Activated CD4-positive, alpha-beta T cell treated with anti-CD3 and anti-CD28 coated beads for 36 hours (primary cell): ENCODE measurements around the gene ERMP1. TPM values are rescaled to one million over a fixed set of nuclear protein-coding genes. Genes with fewer than 3 reads are reported as not detected.
"Not testable (repeated sequence)": the region's sequence is repeated elsewhere in the genome, so short reads cannot be mapped to it uniquely, and the experiment has no call there.

Experiments used
- ATAC-seq: fragments of 200-7000 bp; cut with Tn5 transposase; one replicate; pipeline ENCODE4 v1.10.0; 2021; ENCODE audit warnings: mild to moderate bottlenecking, moderate library complexity
- CTCF ChIA-PET: fragments of 350-600 bp; sonication (Branson Sonifier 250); formaldehyde crosslinking; loops from one replicate; lab custom pipeline; 2021; ENCODE audit warnings: antibody characterized with exemption; lab: Charles Lee
- POLR2A ChIA-PET: fragments of 350-600 bp; sonication (Branson Sonifier 250); formaldehyde crosslinking; loops from one replicate; lab custom pipeline; 2021; ENCODE audit warnings: antibody characterized with exemption, inconsistent platforms; lab: Charles Lee
- DNase-seq: peaks from one replicate; pipeline ENCODE4 v3.0.0-alpha.2; 2020
- H3K27ac Mint-ChIP-seq: one replicate; pipeline ENCODE4 v1.8.0; 2021; ENCODE audit warnings: mixed read lengths
- H3K27me3 Mint-ChIP-seq: one replicate; pipeline ENCODE4 v1.8.0; 2021; ENCODE audit warnings: mixed read lengths
- H3K36me3 Mint-ChIP-seq: one replicate; pipeline ENCODE4 v1.8.0; 2021; ENCODE audit warnings: low read depth, mixed read lengths
- H3K4me1 Mint-ChIP-seq: one replicate; pipeline ENCODE4 v1.8.0; 2021; ENCODE audit warnings: mixed read lengths
- H3K4me3 Mint-ChIP-seq: one replicate; pipeline ENCODE4 v1.8.0; 2021; ENCODE audit warnings: mild to moderate bottlenecking, moderate library complexity, mixed read lengths
- H3K9me3 Mint-ChIP-seq: one replicate; pipeline ENCODE4 v1.8.0; 2021; ENCODE audit warnings: low read depth, mixed read lengths
- intact Hi-C, 2 experiments: fragments of 100-400 bp; cut with DNase I in 1 of 2; cut with micrococcal nuclease in 1 of 2; formaldehyde crosslinking; loops; one replicate each; pipeline versions ENCODE4 v1.14.2 to v1.15.1; 2022 to 2024; cut with DNase I, micrococcal nuclease
- total RNA-seq, 2 experiments: library from RNA; stranded (reverse); gene quantifications; one replicate each; pipeline ENCODE4 v1.2.3, GENCODE V29; 2021

ERMP1 gene
- total RNA-seq, 2 experiments from 2014 or later = 13.3 to 13.9 TPM

GRCh38 chr9:5783420-5783819 lies 49.5 kb downstream of the ERMP1 start:
- H3K27ac Mint-ChIP-seq, H3K27me3 Mint-ChIP-seq, CTCF ChIA-PET, H3K4me3 Mint-ChIP-seq, intact Hi-C loops, DNase-seq, ATAC-seq: not testable (repeated sequence)
- Mint-ChIP-seq H3K9me3 (peaks cover 26% of the 10 kb centered on the region), H3K36me3 (peaks cover 85% of the 10 kb centered on the region), H3K4me1 (peaks cover 29% of the 10 kb centered on the region)
- POLR2A ChIA-PET = interaction anchor here (0.6 kb wide), 1 partner anchor 62 kb away, joined by 3 read pairs; no protein-coding TSS in a partner anchor

- POLR2A ChIA-PET, H3K27me3 Mint-ChIP-seq, H3K27ac Mint-ChIP-seq, ATAC-seq, DNase-seq, H3K4me3 Mint-ChIP-seq, H3K4me1 Mint-ChIP-seq, intact Hi-C loops: not testable (repeated sequence)
- CTCF ChIA-PET = interaction anchor here (1.0 kb wide), 1 partner anchor 48 kb away, joined by 3 read pairs; no protein-coding TSS in a partner anchor
- Mint-ChIP-seq H3K36me3 (peaks cover 76% of the 10 kb centered on the region), H3K9me3 (peaks cover 28% of the 10 kb centered on the region)
Observed at GRCh38 chr9:5779705-5780218, 53.2 kb downstream of the ERMP1 start.

GRCh38 chr9:5778805-5779204 lies 54.1 kb downstream of the ERMP1 start:
- H3K4me3 Mint-ChIP-seq = no peak overlapping the region
- ATAC-seq (no peak), DNase-seq (no peak)
- ChIA-PET POLR2A (no interaction called here), CTCF (no interaction called here)
- H3K9me3 Mint-ChIP-seq = peaks cover 28% of the 10 kb centered on the region
- no peak overlapping the region for H3K27ac Mint-ChIP-seq
- H3K27me3 Mint-ChIP-seq = no peaks in the 10 kb centered on the region
- peaks cover 77% of the 10 kb centered on the region for H3K36me3 Mint-ChIP-seq
- intact Hi-C loops = no loop called here
- H3K4me1 Mint-ChIP-seq = peaks cover 5% of the 10 kb centered on the region

GRCh38 chr9:5773324-5773999 lies 59.5 kb downstream of the ERMP1 start:
- ATAC-seq (no peak), DNase-seq (no peak)
- ChIA-PET POLR2A (no interaction called here), CTCF (interaction anchor here (1.1 to 1.2 kb wide), 2 partner anchors 10 kb away, joined by 4 read pairs; no protein-coding TSS in a partner anchor)
- Mint-ChIP-seq H3K4me3 (no peak overlapping the region), H3K4me1 (peaks cover 10% of the 10 kb centered on the region), H3K27ac (no peak overlapping the region), H3K27me3 (no peaks in the 10 kb centered on the region), H3K36me3 (peaks cover 54% of the 10 kb centered on the region), H3K9me3 (peaks cover 3% of the 10 kb centered on the region)
- intact Hi-C loops = no loop called here

GRCh38 chr9:5767968-5768932 lies 64.7 kb downstream of the ERMP1 start:
- DNase-seq (peak; percentile 49), ATAC-seq (peak; percentile 91)
- CTCF ChIA-PET = interaction anchor here (0.7 kb wide), 1 partner anchor 9 kb away, joined by 3 read pairs; no protein-coding TSS in a partner anchor
- no peaks in the 10 kb centered on the region for H3K27me3 Mint-ChIP-seq
- H3K36me3 Mint-ChIP-seq = peaks cover 63% of the 10 kb centered on the region
- peak overlapping the region; percentile 74 for H3K27ac Mint-ChIP-seq
- intact Hi-C loops = loop anchor here (1.0 to 10.0 kb wide), 4 partner anchors 64 to 143 kb away; partner anchors contain the start of genes ERMP1 (in 2 of the 2) and RIC1 (in 2 of the 2)
- POLR2A ChIA-PET = interaction anchor here (0.7 kb wide), 1 partner anchor 658 kb away, joined by 3 read pairs; no protein-coding TSS in a partner anchor
- H3K4me3 Mint-ChIP-seq = peak overlapping the region; percentile 37
- H3K4me1 Mint-ChIP-seq = peaks cover 43% of the 10 kb centered on the region
- H3K9me3 Mint-ChIP-seq = no peaks in the 10 kb centered on the region

- DNase-seq = peak; percentile 31
- Mint-ChIP-seq H3K36me3 (peaks cover 58% of the 10 kb centered on the region), H3K4me3 (no peak overlapping the region), H3K27me3 (no peaks in the 10 kb centered on the region), H3K27ac (peak overlapping the region; percentile 77), H3K4me1 (peaks cover 62% of the 10 kb centered on the region), H3K9me3 (no peaks in the 10 kb centered on the region)
- intact Hi-C loops = loop anchor here (5.0 to 10.0 kb wide), 2 partner anchors 139 to 307 kb away; partner anchors contain the start of gene RIC1 (in 1 of the 2)
- POLR2A ChIA-PET = interaction anchor here (0.6 kb wide), 1 partner anchor 249 kb away, joined by 4 read pairs; no protein-coding TSS in a partner anchor
- CTCF ChIA-PET = interaction anchor here (0.7 to 2.5 kb wide), 3 partner anchors 13 to 1054 kb away, joined by 4 to 13 read pairs (median 6); partner anchors contain the start of gene ERMP1
- peak; percentile 65 for ATAC-seq
Observed at GRCh38 chr9:5764130-5764868, 68.6 kb downstream of the ERMP1 start.

GRCh38 chr9:5762421-5762820 lies 70.5 kb downstream of the ERMP1 start:
- Mint-ChIP-seq H3K27ac (peak overlapping the region; percentile 52), H3K27me3 (no peaks in the 10 kb centered on the region), H3K4me3 (no peak overlapping the region), H3K36me3 (peaks cover 53% of the 10 kb centered on the region), H3K9me3 (no peaks in the 10 kb centered on the region), H3K4me1 (peaks cover 51% of the 10 kb centered on the region)
- ChIA-PET CTCF (interaction anchor here (1.9 kb wide), 1 partner anchor 11 kb away, joined by 4 read pairs; no protein-coding TSS in a partner anchor), POLR2A (no interaction called here)
- no peak for DNase-seq
- no peak for ATAC-seq
- intact Hi-C loops = loop anchor here (5.0 to 10.0 kb wide), 2 partner anchors 138 to 305 kb away; partner anchors contain the start of gene RIC1 (in 1 of the 2)

- CTCF ChIA-PET = interaction anchor here (0.9 to 1.1 kb wide), 3 partner anchors 9 to 27 kb away, joined by 3 to 4 read pairs (median 3); no protein-coding TSS in a partner anchor
- Mint-ChIP-seq H3K27me3 (no peaks in the 10 kb centered on the region), H3K4me1 (peaks cover 45% of the 10 kb centered on the region), H3K9me3 (no peaks in the 10 kb centered on the region), H3K27ac (peak overlapping the region; percentile 88), H3K36me3 (peaks cover 39% of the 10 kb centered on the region), H3K4me3 (no peak overlapping the region)
- POLR2A ChIA-PET = no interaction called here
- DNase-seq (no peak), ATAC-seq (peak; percentile 55)
- intact Hi-C loops = loop anchor here (5.0 to 10.0 kb wide), 2 partner anchors 136 to 303 kb away; partner anchors contain the start of gene RIC1 (in 1 of the 2)
Observed at GRCh38 chr9:5760338-5760737, 72.6 kb downstream of the ERMP1 start.

- H3K4me1 Mint-ChIP-seq = peaks cover 21% of the 10 kb centered on the region
- ChIA-PET CTCF (interaction anchor here (0.6 to 1.4 kb wide), 4 partner anchors 13 to 1173 kb away, joined by 3 to 4 read pairs (median 3); no protein-coding TSS in a partner anchor), POLR2A (no interaction called here)
- no peaks in the 10 kb centered on the region for H3K9me3 Mint-ChIP-seq
- peaks cover 22% of the 10 kb centered on the region for H3K36me3 Mint-ChIP-seq
- no peaks in the 10 kb centered on the region for H3K27me3 Mint-ChIP-seq
- intact Hi-C loops = no loop called here
- H3K4me3 Mint-ChIP-seq = no peak overlapping the region
- no peak for DNase-seq
- no peak for ATAC-seq
- no peak overlapping the region for H3K27ac Mint-ChIP-seq
Observed at GRCh38 chr9:5756633-5757032, 76.3 kb downstream of the ERMP1 start.

- no peak for DNase-seq
- ChIA-PET POLR2A (interaction anchor here (0.6 kb wide), 1 partner anchor 33 kb away, joined by 4 read pairs; no protein-coding TSS in a partner anchor), CTCF (interaction anchor here (0.7 to 2.4 kb wide), 4 partner anchors 14 to 136 kb away, joined by 3 to 6 read pairs (median 3); no protein-coding TSS in a partner anchor)
- peaks cover 35% of the 10 kb centered on the region for H3K36me3 Mint-ChIP-seq
- no peak for ATAC-seq
- H3K27ac Mint-ChIP-seq = no peak overlapping the region
- peaks cover 16% of the 10 kb centered on the region for H3K4me1 Mint-ChIP-seq
- H3K9me3 Mint-ChIP-seq = peaks cover 2% of the 10 kb centered on the region
- intact Hi-C loops = no loop called here
- no peaks in the 10 kb centered on the region for H3K27me3 Mint-ChIP-seq
- no peak overlapping the region for H3K4me3 Mint-ChIP-seq
Observed at GRCh38 chr9:5750569-5750968, 82.3 kb downstream of the ERMP1 start.
